HTERT RPE-1 (cell line): ENCODE data around the gene SLITRK3.

ENCODE experiments used
- in situ Hi-C: fragments of 300-500 bp; cut with MboI; formaldehyde crosslinking; loops from 4 replicates; pipeline ENCODE4 v1.14.3; 2020; ENCODE audit warnings: low sequenced_read_pairs

SLITRK3 gene

GRCh38 chr3:165195640-165196576 is at the start of gene SLITRK3:
Gene SLITRK3 (minus strand): TSS chr3:165196384. CDS start chr3:165190830, 5,554 bp downstream.
- in situ Hi-C loops = no loop called here

- in situ Hi-C loops = no loop called here
These were observed 47.4 kb upstream of the SLITRK3 start for GRCh38 chr3:165243597-165243996.

- in situ Hi-C loops = no loop called here
These were observed 37.5 kb upstream of the SLITRK3 start for GRCh38 chr3:165233501-165234195.

GRCh38 chr3:165225604-165226003 is 29.4 kb upstream of the SLITRK3 start:
- in situ Hi-C loops = no loop called here

GRCh38 chr3:165217739-165218138 is 21.6 kb upstream of the SLITRK3 start:
- in situ Hi-C loops = no loop called here

GRCh38 chr3:165212580-165212979 is 16.4 kb upstream of the SLITRK3 start:
- in situ Hi-C loops = no loop called here

- in situ Hi-C loops = no loop called here
These were observed 15.5 kb upstream of the SLITRK3 start for GRCh38 chr3:165211721-165212120.

- in situ Hi-C loops = no loop called here
These were observed 14.5 kb upstream of the SLITRK3 start for GRCh38 chr3:165210727-165211126.

- in situ Hi-C loops = no loop called here
These were observed 13.9 kb upstream of the SLITRK3 start for GRCh38 chr3:165210132-165210531.

GRCh38 chr3:165206454-165207266 is 10.5 kb upstream of the SLITRK3 start:
- in situ Hi-C loops = no loop called here

- in situ Hi-C loops = no loop called here
These were observed 8.3 kb upstream of the SLITRK3 start for GRCh38 chr3:165204445-165204844.

GRCh38 chr3:165202995-165203394 is 6.8 kb upstream of the SLITRK3 start:
- in situ Hi-C loops = no loop called here

GRCh38 chr3:165201964-165202363 is 5.8 kb upstream of the SLITRK3 start:
- in situ Hi-C loops = no loop called here

GRCh38 chr3:165197481-165197800 is 1.3 kb upstream of the SLITRK3 start:
- in situ Hi-C loops = no loop called here

GRCh38 chr3:165196577-165197480 is 645 bp upstream of the SLITRK3 start:
- in situ Hi-C loops = no loop called here

GRCh38 chr3:165195241-165195639 is 944 bp downstream of the SLITRK3 start:
- in situ Hi-C loops = no loop called here

- in situ Hi-C loops = no loop called here
These were observed 1.5 kb downstream of the SLITRK3 start for GRCh38 chr3:165194511-165195240.

- in situ Hi-C loops = no loop called here
These were observed 2.6 kb downstream of the SLITRK3 start for GRCh38 chr3:165193366-165194254.
